ENCODE data around the gene NEUROG2.
"Not testable (repeated sequence)": the region's sequence is repeated elsewhere in the genome, so short reads cannot be mapped to it uniquely, and the experiment has no call there.

The NEUROG2 gene

GRCh38 chr4:112516066-112516470 is at the start of gene NEUROG2:
TSS of gene NEUROG2 (minus strand) at chr4:112516180. CDS start at chr4:112515475, 705 bp downstream.
- Mint-ChIP-seq H3K27ac (peak within 1 kb of the TSS; percentile 20), H3K27me3 (peaks cover 97% of the 10 kb centered on the region), H3K36me3 (ENCODE audit: low read depth) (peaks cover 6% of the 10 kb centered on the region), H3K4me1 (ENCODE audit: low read depth) (peaks cover 67% of the 10 kb centered on the region), H3K9me3 (no peaks in the 10 kb centered on the region), H3K4me3 (peak within 1 kb of the TSS; percentile 89)
- intact Hi-C loops (cut with micrococcal nuclease), result no loop called here

GRCh38 chr4:112564706-112565270 is 48.8 kb upstream of the NEUROG2 start:
- Mint-ChIP-seq H3K4me1 (ENCODE audit: low read depth) (peaks cover 7% of the 10 kb centered on the region), H3K27me3 (no peaks in the 10 kb centered on the region), H3K4me3 (no peak overlapping the region), H3K9me3 (no peaks in the 10 kb centered on the region), H3K36me3 (ENCODE audit: low read depth) (no peaks in the 10 kb centered on the region), H3K27ac (no peak overlapping the region)
- intact Hi-C loops (cut with micrococcal nuclease), result no loop called here

GRCh38 chr4:112563431-112564200 is 47.6 kb upstream of the NEUROG2 start:
- Mint-ChIP-seq H3K4me1 (ENCODE audit: low read depth) (peaks cover 11% of the 10 kb centered on the region), H3K9me3 (no peaks in the 10 kb centered on the region), H3K27me3 (no peaks in the 10 kb centered on the region), H3K4me3 (no peak overlapping the region), H3K27ac (no peak overlapping the region), H3K36me3 (ENCODE audit: low read depth) (no peaks in the 10 kb centered on the region)
- intact Hi-C loops (cut with micrococcal nuclease), result no loop called here

GRCh38 chr4:112562254-112562879 is 46.4 kb upstream of the NEUROG2 start:
- Mint-ChIP-seq H3K4me1 (ENCODE audit: low read depth) (peaks cover 11% of the 10 kb centered on the region), H3K27me3 (no peaks in the 10 kb centered on the region), H3K9me3 (no peaks in the 10 kb centered on the region), H3K4me3 (no peak overlapping the region), H3K27ac (no peak overlapping the region), H3K36me3 (ENCODE audit: low read depth) (no peaks in the 10 kb centered on the region)
- intact Hi-C loops (cut with micrococcal nuclease), result no loop called here

- intact Hi-C loops (cut with micrococcal nuclease), result no loop called here
- no peaks in the 10 kb centered on the region for H3K27me3 Mint-ChIP-seq
- H3K4me1 Mint-ChIP-seq (ENCODE audit: low read depth), result peaks cover 11% of the 10 kb centered on the region
- H3K27ac Mint-ChIP-seq, result no peak overlapping the region
- no peaks in the 10 kb centered on the region for H3K9me3 Mint-ChIP-seq
- no peak overlapping the region for H3K4me3 Mint-ChIP-seq
- no peaks in the 10 kb centered on the region for H3K36me3 Mint-ChIP-seq (ENCODE audit: low read depth)
These were observed 44.1 kb upstream of the NEUROG2 start for GRCh38 chr4:112560084-112560483.

GRCh38 chr4:112559053-112559452 is 43.1 kb upstream of the NEUROG2 start:
- Mint-ChIP-seq H3K27ac (no peak overlapping the region), H3K4me1 (ENCODE audit: low read depth) (peaks cover 11% of the 10 kb centered on the region), H3K9me3 (no peaks in the 10 kb centered on the region), H3K36me3 (ENCODE audit: low read depth) (no peaks in the 10 kb centered on the region), H3K27me3 (no peaks in the 10 kb centered on the region), H3K4me3 (no peak overlapping the region)
- intact Hi-C loops (cut with micrococcal nuclease), result no loop called here

- no peaks in the 10 kb centered on the region for H3K36me3 Mint-ChIP-seq (ENCODE audit: low read depth)
- peaks cover 11% of the 10 kb centered on the region for H3K4me1 Mint-ChIP-seq (ENCODE audit: low read depth)
- no peaks in the 10 kb centered on the region for H3K27me3 Mint-ChIP-seq
- intact Hi-C loops (cut with micrococcal nuclease), result no loop called here
- no peak overlapping the region for H3K27ac Mint-ChIP-seq
- no peak overlapping the region for H3K4me3 Mint-ChIP-seq
- no peaks in the 10 kb centered on the region for H3K9me3 Mint-ChIP-seq
These were observed 41.9 kb upstream of the NEUROG2 start for GRCh38 chr4:112557676-112558411.

GRCh38 chr4:112554271-112554670 is 38.3 kb upstream of the NEUROG2 start:
- H3K27me3 Mint-ChIP-seq; intact Hi-C loops (cut with micrococcal nuclease); H3K4me1 Mint-ChIP-seq (ENCODE audit: low read depth); H3K27ac Mint-ChIP-seq; H3K4me3 Mint-ChIP-seq; H3K9me3 Mint-ChIP-seq; H3K36me3 Mint-ChIP-seq (ENCODE audit: low read depth): not testable (repeated sequence)

- no peaks in the 10 kb centered on the region for H3K4me1 Mint-ChIP-seq (ENCODE audit: low read depth)
- H3K4me3 Mint-ChIP-seq, result no peak overlapping the region
- H3K27me3 Mint-ChIP-seq, result no peaks in the 10 kb centered on the region
- H3K36me3 Mint-ChIP-seq (ENCODE audit: low read depth), result no peaks in the 10 kb centered on the region
- intact Hi-C loops (cut with micrococcal nuclease), result no loop called here
- H3K27ac Mint-ChIP-seq, result no peak overlapping the region
- H3K9me3 Mint-ChIP-seq, result no peaks in the 10 kb centered on the region
These were observed 36.7 kb upstream of the NEUROG2 start for GRCh38 chr4:112552668-112553067.

GRCh38 chr4:112550728-112551127 is 34.7 kb upstream of the NEUROG2 start:
- H3K4me1 Mint-ChIP-seq (ENCODE audit: low read depth), result peaks cover 5% of the 10 kb centered on the region
- H3K27me3 Mint-ChIP-seq, result no peaks in the 10 kb centered on the region
- H3K36me3 Mint-ChIP-seq (ENCODE audit: low read depth), result no peaks in the 10 kb centered on the region
- no peak overlapping the region for H3K27ac Mint-ChIP-seq
- no peaks in the 10 kb centered on the region for H3K9me3 Mint-ChIP-seq
- H3K4me3 Mint-ChIP-seq, result no peak overlapping the region
- intact Hi-C loops (cut with micrococcal nuclease), result no loop called here

- no peak overlapping the region for H3K4me3 Mint-ChIP-seq
- no peaks in the 10 kb centered on the region for H3K36me3 Mint-ChIP-seq (ENCODE audit: low read depth)
- H3K4me1 Mint-ChIP-seq (ENCODE audit: low read depth), result peaks cover 9% of the 10 kb centered on the region
- intact Hi-C loops (cut with micrococcal nuclease), result no loop called here
- H3K27ac Mint-ChIP-seq, result no peak overlapping the region
- no peaks in the 10 kb centered on the region for H3K9me3 Mint-ChIP-seq
- no peaks in the 10 kb centered on the region for H3K27me3 Mint-ChIP-seq
These were observed 30.5 kb upstream of the NEUROG2 start for GRCh38 chr4:112546476-112546875.

- no peaks in the 10 kb centered on the region for H3K9me3 Mint-ChIP-seq
- intact Hi-C loops (cut with micrococcal nuclease), result no loop called here
- H3K36me3 Mint-ChIP-seq (ENCODE audit: low read depth), result no peaks in the 10 kb centered on the region
- no peaks in the 10 kb centered on the region for H3K27me3 Mint-ChIP-seq
- H3K4me3 Mint-ChIP-seq, result no peak overlapping the region
- peaks cover 9% of the 10 kb centered on the region for H3K4me1 Mint-ChIP-seq (ENCODE audit: low read depth)
- H3K27ac Mint-ChIP-seq, result no peak overlapping the region
These were observed 29.4 kb upstream of the NEUROG2 start for GRCh38 chr4:112545346-112545745.

GRCh38 chr4:112540695-112541094 is 24.7 kb upstream of the NEUROG2 start:
- intact Hi-C loops (cut with micrococcal nuclease), result no loop called here
- H3K36me3 Mint-ChIP-seq (ENCODE audit: low read depth), result no peaks in the 10 kb centered on the region
- H3K9me3 Mint-ChIP-seq, result no peaks in the 10 kb centered on the region
- H3K4me1 Mint-ChIP-seq (ENCODE audit: low read depth), result peaks cover 10% of the 10 kb centered on the region
- no peak overlapping the region for H3K4me3 Mint-ChIP-seq
- no peaks in the 10 kb centered on the region for H3K27me3 Mint-ChIP-seq
- H3K27ac Mint-ChIP-seq, result no peak overlapping the region

- intact Hi-C loops (cut with micrococcal nuclease), result no loop called here
- no peak overlapping the region for H3K27ac Mint-ChIP-seq
- no peaks in the 10 kb centered on the region for H3K36me3 Mint-ChIP-seq (ENCODE audit: low read depth)
- H3K4me3 Mint-ChIP-seq, result no peak overlapping the region
- H3K9me3 Mint-ChIP-seq, result no peaks in the 10 kb centered on the region
- H3K4me1 Mint-ChIP-seq (ENCODE audit: low read depth), result peaks cover 7% of the 10 kb centered on the region
- H3K27me3 Mint-ChIP-seq, result peaks cover 8% of the 10 kb centered on the region
These were observed 20.1 kb upstream of the NEUROG2 start for GRCh38 chr4:112536123-112536522.

All from dendritic cell treated with granulocyte-macrophage colony-stimulating factor and Interleukin-4, amounts not matched to agents 40 ng/mL and 50 ng/mL, for 4 days (primary cell).